Uterus (tissue), 2 donors: Measurements from ENCODE around the gene PLA2G6.

Experiments
- CTCF ChIP-seq, 4 experiments: fragments of 200-600 bp in 2 of 4; fragments of 450-650 bp in 2 of 4; sonication (generic) in 2 of 4; IDR thresholded peaks; one replicate each; pipeline ENCODE4 v1.5.1; 2016 to 2019; ENCODE audit warnings: antibody characterized with exemption in 4 of 4, mild to moderate bottlenecking in 2 of 4, moderate library complexity in 1 of 4
- POLR2A ChIP-seq, 2 donors: fragments of 450-650 bp; IDR thresholded peaks; one replicate each; pipeline ENCODE4 v1.6.1; 2016; ENCODE audit warnings: antibody characterized with exemption in 2 of 2, mild to moderate bottlenecking in 1 of 2, moderate library complexity in 1 of 2

GRCh38 chr22:38173641-38173906 is 8.1 kb downstream of the PLA2G6 start:
- TF ChIP-seq POLR2A (IDR thresholded peaks at IDR 0.05) (no peak), CTCF (IDR thresholded peaks at IDR 0.05) (no peak)
